Measurements from ENCODE around the gene ETS1. TPM values are rescaled to one million over a fixed set of nuclear protein-coding genes. Genes with fewer than 3 reads are reported as not detected.

ETS1 gene
- total RNA-seq, 2 experiments from 2014 or later = 579 to 590 TPM

- ChIA-PET CTCF (no interaction called here), POLR2A (interaction anchor here (0.7 to 1.1 kb wide), 2 partner anchors 45 to 61 kb away, joined by 3 read pairs; no protein-coding TSS in a partner anchor)
- Mint-ChIP-seq H3K4me1 (ENCODE audit: low read depth) (peaks cover 24% of the 10 kb centered on the region), H3K4me3 (no peak overlapping the region), H3K9me3 (no peaks in the 10 kb centered on the region), H3K36me3 (ENCODE audit: low read depth) (no peaks in the 10 kb centered on the region), H3K27me3 (no peaks in the 10 kb centered on the region), H3K27ac (no peak overlapping the region)
- H3K36me3 ChIP-seq (ENCODE audit: insufficient read depth, low read length) = no peaks in the 10 kb centered on the region
- H3K4me1 ChIP-seq (ENCODE audit: insufficient read depth, low read length) = peaks cover 12% of the 10 kb centered on the region
- ATAC-seq (ENCODE audit: poor library complexity) = no peak
- no peak for DNase-seq
- no peaks in the 10 kb centered on the region for H3K27me3 ChIP-seq (ENCODE audit: control insufficient read depth in 1 of 2, insufficient read depth in 2 of 2, low read length in 2 of 2)
- TF ChIP-seq CTCF (IDR thresholded peaks at IDR 0.05) = no peak
- intact Hi-C loops (cut with DNase I, micrococcal nuclease) = no loop called here
- H3K27ac ChIP-seq (ENCODE audit: low read depth in 1 of 2, low read length in 2 of 2) = no peak overlapping the region
- no peaks in the 10 kb centered on the region for H3K9me3 ChIP-seq (ENCODE audit: control insufficient read depth in 1 of 2, insufficient read depth in 1 of 2, low read length in 2 of 2)
- H3K4me3 ChIP-seq (ENCODE audit: low read length) = no peak overlapping the region
Observed at GRCh38 chr11:128563308-128563707, 24.1 kb downstream of the ETS1 start.

- H3K27ac Mint-ChIP-seq = no peak overlapping the region
- intact Hi-C loops (cut with DNase I, micrococcal nuclease) = no loop called here
- no peak for TF ChIP-seq CTCF (IDR thresholded peaks at IDR 0.05)
- no peaks in the 10 kb centered on the region for H3K27me3 Mint-ChIP-seq
- H3K36me3 ChIP-seq (ENCODE audit: insufficient read depth, low read length) = no peaks in the 10 kb centered on the region
- peaks cover 8% of the 10 kb centered on the region for H3K4me1 Mint-ChIP-seq (ENCODE audit: low read depth)
- H3K4me3 ChIP-seq (ENCODE audit: low read length) = no peak overlapping the region
- H3K4me3 Mint-ChIP-seq = no peak overlapping the region
- no peaks in the 10 kb centered on the region for H3K27me3 ChIP-seq (ENCODE audit: control insufficient read depth in 1 of 2, insufficient read depth in 2 of 2, low read length in 2 of 2)
- CTCF ChIA-PET = interaction anchor here (0.7 kb wide), 1 partner anchor 49 kb away, joined by 3 read pairs; no protein-coding TSS in a partner anchor
- peaks cover 6% of the 10 kb centered on the region for H3K4me1 ChIP-seq (ENCODE audit: insufficient read depth, low read length)
- H3K9me3 ChIP-seq (ENCODE audit: control insufficient read depth in 1 of 2, insufficient read depth in 1 of 2, low read length in 2 of 2) = no peaks in the 10 kb centered on the region
- POLR2A ChIA-PET = no interaction called here
- H3K27ac ChIP-seq (ENCODE audit: low read depth in 1 of 2, low read length in 2 of 2) = no peak overlapping the region
- no peak for DNase-seq
- no peaks in the 10 kb centered on the region for H3K36me3 Mint-ChIP-seq (ENCODE audit: low read depth)
- ATAC-seq (ENCODE audit: poor library complexity) = no peak
- no peaks in the 10 kb centered on the region for H3K9me3 Mint-ChIP-seq
Observed at GRCh38 chr11:128559496-128560103, 27.8 kb downstream of the ETS1 start.

- ATAC-seq (ENCODE audit: poor library complexity) = no peak
- POLR2A ChIA-PET = interaction anchor here (1.9 kb wide), 1 partner anchor 10 kb away, joined by 9 read pairs; no protein-coding TSS in a partner anchor
- CTCF ChIA-PET = interaction anchor here (0.6 to 1.3 kb wide), 3 partner anchors 30 to 153 kb away, joined by 3 to 7 read pairs (median 3); no protein-coding TSS in a partner anchor
- Histone ChIP-seq H3K27me3 (ENCODE audit: control insufficient read depth in 1 of 2, insufficient read depth in 2 of 2, low read length in 2 of 2) (no peaks in the 10 kb centered on the region), H3K36me3 (ENCODE audit: insufficient read depth, low read length) (no peaks in the 10 kb centered on the region), H3K4me1 (ENCODE audit: insufficient read depth, low read length) (peaks cover 38% of the 10 kb centered on the region), H3K9me3 (ENCODE audit: control insufficient read depth in 1 of 2, insufficient read depth in 1 of 2, low read length in 2 of 2) (no peaks in the 10 kb centered on the region), H3K27ac (ENCODE audit: low read depth in 1 of 2, low read length in 2 of 2) (no peak overlapping the region), H3K4me3 (ENCODE audit: low read length) (no peak overlapping the region)
- Mint-ChIP-seq H3K9me3 (no peaks in the 10 kb centered on the region), H3K36me3 (ENCODE audit: low read depth) (no peaks in the 10 kb centered on the region), H3K4me3 (no peak overlapping the region), H3K4me1 (ENCODE audit: low read depth) (peaks cover 42% of the 10 kb centered on the region), H3K27me3 (no peaks in the 10 kb centered on the region), H3K27ac (no peak overlapping the region)
- intact Hi-C loops (cut with DNase I, micrococcal nuclease) = no loop called here
- no peak for DNase-seq
- no peak for TF ChIP-seq CTCF (IDR thresholded peaks at IDR 0.05)
Observed at GRCh38 chr11:128555606-128556005, 31.8 kb downstream of the ETS1 start.
